ENCODE data around the gene AKT3. TPM values are rescaled to one million over a fixed set of nuclear protein-coding genes. Genes with fewer than 3 reads are reported as not detected.
A peak's percentile ranks its signal among the peaks of the same experiment; 100 is the strongest.

The AKT3 gene
- total RNA-seq, 5 donors from 2014 or later (not counting 1 experiment from before 2014, with no cell fraction given), result 94.5 to 124 (median 112) TPM

DNA sequence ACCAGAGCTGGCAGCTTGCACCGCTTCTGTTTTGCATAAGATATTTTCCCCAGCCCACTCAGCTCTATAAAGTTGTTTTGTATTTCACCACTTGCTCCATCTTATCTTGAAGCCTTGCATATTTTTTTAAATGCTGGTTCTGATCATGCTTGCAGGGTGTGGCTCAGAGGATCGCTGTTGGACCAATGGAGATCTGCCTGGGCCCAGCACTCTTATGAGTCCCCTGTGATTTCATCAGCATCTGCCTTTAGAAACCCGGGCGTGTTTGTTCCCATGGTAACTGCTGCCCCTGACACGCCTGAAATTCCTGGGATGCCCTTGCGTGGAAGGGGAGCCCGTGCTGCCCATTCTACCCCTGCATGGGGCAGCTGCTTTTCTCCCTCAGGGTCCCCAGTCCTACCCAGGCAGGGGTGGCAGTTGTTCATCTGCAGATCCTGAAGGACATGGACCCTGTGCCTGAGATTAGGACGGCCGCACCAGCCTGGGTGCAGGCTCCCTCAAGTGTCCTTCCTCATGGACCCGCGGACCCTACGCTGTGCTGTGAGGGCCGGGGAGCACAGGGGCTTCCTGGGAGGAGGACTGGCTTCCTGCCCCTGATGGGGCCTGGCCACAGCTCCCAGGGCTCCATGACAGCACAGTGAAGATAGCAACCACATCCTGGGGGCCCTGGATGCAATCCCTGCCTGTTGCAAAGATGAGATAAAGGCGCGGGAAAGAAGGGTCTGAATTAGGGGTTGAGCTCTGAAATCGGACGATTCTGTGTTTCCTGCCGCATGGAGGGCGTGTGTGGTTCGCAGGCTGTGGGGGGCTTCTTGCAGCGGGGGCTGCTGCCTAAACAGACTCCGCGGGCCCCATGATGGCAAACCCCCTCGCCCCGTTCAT lies 367.7 kb downstream of the AKT3 start:
- CTCF ChIA-PET, result no interaction called here
- Histone ChIP-seq H3K36me3 (ENCODE audit: control insufficient read depth in 2 of 2, extremely low read depth in 1 of 2, insufficient read depth in 1 of 2, low read length in 1 of 2) (peaks cover 0 to 2% of the 10 kb centered on the region in 2 donors), H3K27me3 (replicated peaks in 1 of 2; ENCODE audit: control insufficient read depth in 2 of 2, extremely low read depth in 1 of 2, insufficient read depth in 2 of 2, low read length in 1 of 2) (peaks cover 0 to 12% of the 10 kb centered on the region in 2 experiments), H3K4me3 (ENCODE audit: control insufficient read depth in 1 of 2, extremely low read depth in 1 of 2, low read length in 1 of 2) (peak overlapping the region; percentile 47 to 76), H3K9me3 (no peaks in the 10 kb centered on the region), H3K27ac (ENCODE audit: low read length) (no peak overlapping the region), H3K4me1 (ENCODE audit: control insufficient read depth in 1 of 2, extremely low read depth in 1 of 2, insufficient read depth in 2 of 2, low read length in 2 of 2) (peaks cover 7 to 17% of the 10 kb centered on the region in 2 experiments)
- WGBS (ENCODE audit: insufficient coverage), result 56% methylated on average over 17 of the region's 25 CpGs
- no peak overlapping the region for H3K27ac Mint-ChIP-seq
- peaks cover 16 to 28% (median 26%) of the 10 kb centered on the region in 3 donors for H3K4me1 Mint-ChIP-seq
- H3K36me3 Mint-ChIP-seq, result peaks cover 6% of the 10 kb centered on the region
- ATAC-seq (replicated peaks in 1 of 4) (peak; percentile 22 to 55 (median 49)), DNase-seq (peak in 2 of 35 experiments; percentile 9 to 16)
- POLR2A ChIA-PET, result no interaction called here
- peak overlapping the region; percentile 61 to 81 (median 78) for H3K4me3 Mint-ChIP-seq
- H3K9me3 Mint-ChIP-seq, result peaks cover 0 to 4% (median 0%) of the 10 kb centered on the region in 3 donors
- no peaks in the 10 kb centered on the region for H3K27me3 Mint-ChIP-seq

DNA sequence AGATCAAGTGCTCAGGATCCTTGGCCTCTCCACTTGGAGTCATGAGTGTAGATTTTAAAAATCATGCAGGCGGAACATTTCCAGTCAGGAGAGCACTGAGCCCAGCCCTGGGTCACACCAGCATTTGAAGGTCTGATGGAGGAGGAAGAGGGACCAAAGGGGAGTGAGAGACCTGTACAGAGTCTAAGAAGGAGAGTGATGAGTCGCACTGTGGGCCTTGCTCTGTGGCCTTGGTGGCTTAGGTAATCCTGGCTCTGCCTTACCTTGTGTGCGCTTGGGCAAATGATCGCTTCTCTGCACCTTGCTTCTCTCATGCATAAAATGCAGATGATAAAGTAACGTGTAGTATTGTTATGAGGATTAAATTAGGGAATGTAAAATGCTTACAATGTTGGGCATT lies 368.9 kb downstream of the AKT3 start:
- peaks cover 16 to 28% (median 26%) of the 10 kb centered on the region in 3 donors for H3K4me1 Mint-ChIP-seq
- CTCF ChIA-PET, result no interaction called here
- H3K27ac ChIP-seq (ENCODE audit: low read length), result no peak overlapping the region
- H3K9me3 ChIP-seq, result no peaks in the 10 kb centered on the region
- ATAC-seq (replicated peaks in 1 of 4) (no peak), DNase-seq (no peak)
- H3K4me1 ChIP-seq (ENCODE audit: control insufficient read depth in 1 of 2, extremely low read depth in 1 of 2, insufficient read depth in 2 of 2, low read length in 2 of 2), result peaks cover 7 to 17% of the 10 kb centered on the region in 2 experiments
- H3K27me3 Mint-ChIP-seq, result no peaks in the 10 kb centered on the region
- H3K36me3 ChIP-seq (ENCODE audit: control insufficient read depth in 2 of 2, extremely low read depth in 1 of 2, insufficient read depth in 1 of 2, low read length in 1 of 2), result no peaks in the 10 kb centered on the region
- H3K27ac Mint-ChIP-seq, result no peak overlapping the region
- peaks cover 0 to 12% of the 10 kb centered on the region in 2 experiments for H3K27me3 ChIP-seq (replicated peaks in 1 of 2; ENCODE audit: control insufficient read depth in 2 of 2, extremely low read depth in 1 of 2, insufficient read depth in 2 of 2, low read length in 1 of 2)
- H3K36me3 Mint-ChIP-seq, result peaks cover 10% of the 10 kb centered on the region
- POLR2A ChIA-PET, result no interaction called here
- H3K4me3 Mint-ChIP-seq, result no peak overlapping the region
- peaks cover 0 to 4% (median 0%) of the 10 kb centered on the region in 3 donors for H3K9me3 Mint-ChIP-seq
- no peak overlapping the region for H3K4me3 ChIP-seq (ENCODE audit: control insufficient read depth in 1 of 2, extremely low read depth in 1 of 2, low read length in 1 of 2)
- 100% methylated on average over 2 of the region's 5 CpGs for WGBS (ENCODE audit: insufficient coverage)

DNA sequence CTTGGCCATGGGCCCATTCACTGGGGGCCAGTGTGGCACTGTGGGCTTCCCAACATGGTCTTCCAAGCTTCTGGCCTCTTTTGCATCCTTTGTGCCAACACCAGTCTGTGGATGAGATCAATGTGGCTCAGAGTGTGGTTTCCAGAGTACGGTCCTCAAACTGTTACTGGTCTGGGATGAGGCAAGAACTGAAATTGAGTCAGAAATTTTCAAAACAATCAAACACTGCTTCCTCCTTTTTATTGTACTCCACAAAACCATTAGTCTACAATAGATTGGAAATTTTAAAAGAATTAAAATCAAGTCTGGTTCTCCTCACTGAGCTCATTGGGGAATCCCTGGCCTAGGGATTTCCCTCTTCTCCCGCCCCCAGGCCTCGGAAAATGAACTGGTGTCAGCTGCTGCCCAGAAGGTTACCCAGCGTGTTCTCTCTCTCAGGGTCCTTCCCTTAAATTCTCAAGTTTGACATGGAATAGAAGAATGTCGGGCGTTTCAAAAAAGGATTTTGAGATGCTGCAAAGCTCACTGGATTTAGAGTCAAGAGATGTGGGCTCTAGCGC lies 372.2 kb downstream of the AKT3 start:
- peaks cover 24 to 29% (median 24%) of the 10 kb centered on the region in 3 donors for H3K4me1 Mint-ChIP-seq
- H3K27ac Mint-ChIP-seq, result no peak overlapping the region
- 90% methylated on average over 6 of the region's 7 CpGs for WGBS (ENCODE audit: insufficient coverage)

DNA sequence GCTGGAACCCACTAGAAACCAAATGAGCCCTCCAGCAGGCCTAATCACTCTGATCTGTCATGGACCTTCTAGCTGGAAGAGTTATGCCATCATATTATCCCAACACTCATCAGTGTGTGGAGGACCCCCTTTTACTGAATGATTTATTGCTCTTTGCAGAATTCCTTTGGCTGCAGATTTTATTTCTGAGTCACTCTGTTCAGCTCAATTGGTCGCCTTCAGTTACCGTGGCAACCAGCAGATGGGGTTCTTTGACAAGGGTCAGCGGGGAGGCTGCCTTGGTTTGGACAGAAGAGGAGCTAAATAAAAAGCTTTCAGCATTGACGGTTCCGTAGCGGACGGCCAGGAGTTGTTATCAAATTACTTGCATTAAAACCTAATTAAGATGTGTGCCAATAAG lies 374.1 kb downstream of the AKT3 start:
- no peak overlapping the region for H3K4me3 ChIP-seq (ENCODE audit: control insufficient read depth in 1 of 2, extremely low read depth in 1 of 2, low read length in 1 of 2)
- no peaks in the 10 kb centered on the region for H3K4me1 ChIP-seq (ENCODE audit: control insufficient read depth in 1 of 2, extremely low read depth in 1 of 2, insufficient read depth in 2 of 2, low read length in 2 of 2)
- WGBS (ENCODE audit: insufficient coverage), result 100% methylated on average over 2 of the region's 7 CpGs
- ATAC-seq (replicated peaks in 1 of 4) (no peak), DNase-seq (no peak)
- no peaks in the 10 kb centered on the region for H3K36me3 ChIP-seq (ENCODE audit: control insufficient read depth in 2 of 2, extremely low read depth in 1 of 2, insufficient read depth in 1 of 2, low read length in 1 of 2)
- no peak overlapping the region for H3K27ac ChIP-seq (ENCODE audit: low read length)
- peaks cover 0 to 4% (median 0%) of the 10 kb centered on the region in 3 donors for H3K9me3 Mint-ChIP-seq
- no peaks in the 10 kb centered on the region for H3K9me3 ChIP-seq
- no peak overlapping the region for H3K27ac Mint-ChIP-seq
- peaks cover 24% of the 10 kb centered on the region for H3K36me3 Mint-ChIP-seq
- H3K4me3 Mint-ChIP-seq, result no peak overlapping the region
- peaks cover 0 to 2% of the 10 kb centered on the region in 2 experiments for H3K27me3 ChIP-seq (replicated peaks in 1 of 2; ENCODE audit: control insufficient read depth in 2 of 2, extremely low read depth in 1 of 2, insufficient read depth in 2 of 2, low read length in 1 of 2)
- ChIA-PET POLR2A (no interaction called here), CTCF (interaction anchor here in 1 of 2 donors (0.5 kb wide), 1 partner anchor 1108 kb away, joined by 3 read pairs; no protein-coding TSS in a partner anchor)
- no peaks in the 10 kb centered on the region for H3K27me3 Mint-ChIP-seq
- peaks cover 9 to 18% (median 16%) of the 10 kb centered on the region in 3 donors for H3K4me1 Mint-ChIP-seq

More for the DNA sequence above, 372.2 kb downstream of the AKT3 start:
- Histone ChIP-seq H3K36me3 (ENCODE audit: control insufficient read depth in 2 of 2, extremely low read depth in 1 of 2, insufficient read depth in 1 of 2, low read length in 1 of 2) (no peaks in the 10 kb centered on the region), H3K4me1 (ENCODE audit: control insufficient read depth in 1 of 2, extremely low read depth in 1 of 2, insufficient read depth in 2 of 2, low read length in 2 of 2) (peaks cover 6 to 10% of the 10 kb centered on the region in 2 experiments), H3K27me3 (replicated peaks in 1 of 2; ENCODE audit: control insufficient read depth in 2 of 2, extremely low read depth in 1 of 2, insufficient read depth in 2 of 2, low read length in 1 of 2) (peaks cover 0 to 11% of the 10 kb centered on the region in 2 experiments), H3K4me3 (ENCODE audit: control insufficient read depth in 1 of 2, extremely low read depth in 1 of 2, low read length in 1 of 2) (no peak overlapping the region), H3K9me3 (no peaks in the 10 kb centered on the region), H3K27ac (ENCODE audit: low read length) (no peak overlapping the region)
- ATAC-seq (replicated peaks in 1 of 4) (no peak), DNase-seq (no peak)
- ChIA-PET POLR2A (no interaction called here), CTCF (no interaction called here)
- Mint-ChIP-seq H3K27me3 (no peaks in the 10 kb centered on the region), H3K9me3 (peaks cover 0 to 4% (median 0%) of the 10 kb centered on the region in 3 donors), H3K4me3 (no peak overlapping the region), H3K36me3 (peaks cover 24% of the 10 kb centered on the region)

DNA sequence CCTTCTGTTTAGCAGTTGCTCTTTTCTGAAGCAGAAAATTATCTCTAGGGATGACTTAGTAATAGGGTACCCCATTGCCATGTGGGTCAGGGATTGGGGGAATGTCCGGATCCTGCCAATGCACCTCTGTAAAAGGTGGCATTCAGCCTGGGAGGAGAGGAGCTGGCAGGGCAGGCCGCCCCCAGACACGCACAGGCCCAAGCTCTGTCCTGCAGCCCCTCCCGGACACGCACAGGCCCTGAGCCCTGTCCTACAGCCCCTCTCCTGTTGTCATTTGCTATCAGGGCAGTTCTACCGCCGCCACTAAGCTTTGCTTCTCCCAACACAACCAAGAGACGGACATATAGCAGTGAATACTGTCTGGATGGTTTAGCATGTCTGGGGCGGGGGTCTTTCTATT lies 375.1 kb downstream of the AKT3 start:
- POLR2A ChIA-PET, result no interaction called here
- no peak for DNase-seq
- no peak for ATAC-seq (replicated peaks in 1 of 4)
- Histone ChIP-seq H3K27ac (ENCODE audit: low read length) (no peak overlapping the region), H3K4me3 (ENCODE audit: control insufficient read depth in 1 of 2, extremely low read depth in 1 of 2, low read length in 1 of 2) (no peak overlapping the region), H3K9me3 (no peaks in the 10 kb centered on the region), H3K4me1 (ENCODE audit: control insufficient read depth in 1 of 2, extremely low read depth in 1 of 2, insufficient read depth in 2 of 2, low read length in 2 of 2) (no peaks in the 10 kb centered on the region), H3K27me3 (replicated peaks in 1 of 2; ENCODE audit: control insufficient read depth in 2 of 2, extremely low read depth in 1 of 2, insufficient read depth in 2 of 2, low read length in 1 of 2) (no peaks in the 10 kb centered on the region), H3K36me3 (ENCODE audit: control insufficient read depth in 2 of 2, extremely low read depth in 1 of 2, insufficient read depth in 1 of 2, low read length in 1 of 2) (no peaks in the 10 kb centered on the region)
- CTCF ChIA-PET, result no interaction called here
- Mint-ChIP-seq H3K4me1 (peaks cover 9 to 16% (median 15%) of the 10 kb centered on the region in 3 donors), H3K9me3 (peaks cover 0 to 1% (median 0%) of the 10 kb centered on the region in 3 donors), H3K27me3 (no peaks in the 10 kb centered on the region), H3K4me3 (no peak overlapping the region), H3K36me3 (peaks cover 33% of the 10 kb centered on the region), H3K27ac (no peak overlapping the region)
- 100% methylated on average over 3 of the region's 9 CpGs for WGBS (ENCODE audit: insufficient coverage)

DNA sequence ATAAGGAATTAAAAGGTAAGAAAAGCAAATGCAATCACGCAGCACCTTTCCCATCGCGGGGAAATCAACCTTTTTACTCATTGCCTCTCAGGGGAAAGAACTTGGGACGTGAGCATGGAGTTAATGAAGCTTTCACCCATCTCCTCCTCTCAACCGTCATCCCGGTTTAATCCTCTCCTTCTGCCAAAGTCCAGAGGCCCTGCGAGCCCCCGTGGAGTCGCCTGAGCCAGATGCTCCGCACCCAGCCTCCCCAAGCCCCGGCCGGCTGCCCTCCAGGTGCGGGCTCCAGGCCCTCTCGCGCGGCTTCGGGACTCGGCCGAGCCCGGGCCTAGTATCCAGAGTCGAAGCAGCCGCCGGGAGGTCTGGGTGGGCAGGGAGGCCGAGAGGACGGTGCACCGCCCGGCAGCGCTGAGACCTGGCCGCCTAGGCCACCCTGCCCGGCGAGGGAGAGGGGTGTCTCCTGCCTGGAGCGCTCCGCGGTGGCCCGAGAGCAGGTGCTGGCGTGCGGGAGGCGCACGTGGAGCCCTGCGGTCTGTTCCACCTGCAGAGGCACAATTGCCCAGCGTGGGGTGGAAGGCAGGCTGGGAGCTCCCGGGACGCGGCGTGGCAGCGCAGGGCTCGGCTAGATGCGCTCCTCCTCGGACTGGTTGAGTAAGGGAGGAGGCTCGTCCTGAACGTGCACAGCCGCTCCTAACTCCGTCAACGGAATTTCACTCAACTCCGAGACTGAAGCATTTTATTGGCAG lies 375.7 kb downstream of the AKT3 start:
- POLR2A ChIA-PET, result no interaction called here
- Mint-ChIP-seq H3K36me3 (peaks cover 35% of the 10 kb centered on the region), H3K27me3 (no peaks in the 10 kb centered on the region), H3K4me3 (no peak overlapping the region), H3K9me3 (no peaks in the 10 kb centered on the region), H3K27ac (no peak overlapping the region), H3K4me1 (peaks cover 9 to 15% (median 14%) of the 10 kb centered on the region in 3 donors)
- H3K27me3 ChIP-seq (replicated peaks in 1 of 2; ENCODE audit: control insufficient read depth in 2 of 2, extremely low read depth in 1 of 2, insufficient read depth in 2 of 2, low read length in 1 of 2), result no peaks in the 10 kb centered on the region
- H3K36me3 ChIP-seq (ENCODE audit: control insufficient read depth in 2 of 2, extremely low read depth in 1 of 2, insufficient read depth in 1 of 2, low read length in 1 of 2), result no peaks in the 10 kb centered on the region
- CTCF ChIA-PET, result no interaction called here
- no peak overlapping the region for H3K27ac ChIP-seq (ENCODE audit: low read length)
- ATAC-seq (replicated peaks in 1 of 4), result no peak
- H3K4me1 ChIP-seq (ENCODE audit: control insufficient read depth in 1 of 2, extremely low read depth in 1 of 2, insufficient read depth in 2 of 2, low read length in 2 of 2), result no peaks in the 10 kb centered on the region
- DNase-seq, result no peak
- no peak overlapping the region for H3K4me3 ChIP-seq (ENCODE audit: control insufficient read depth in 1 of 2, extremely low read depth in 1 of 2, low read length in 1 of 2)
- H3K9me3 ChIP-seq, result no peaks in the 10 kb centered on the region
- 95% methylated on average over 37 of the region's 55 CpGs for WGBS (ENCODE audit: insufficient coverage)

Measured in T-cell (primary cell).